ENCODE measurements around the gene SLC15A2. TPM values are rescaled to one million over a fixed set of nuclear protein-coding genes. Genes with fewer than 3 reads are reported as not detected.
"Not testable (repeated sequence)": the region's sequence is repeated elsewhere in the genome, so short reads cannot be mapped to it uniquely, and the experiment has no call there.

Gene SLC15A2
- total RNA-seq, 2 experiments from 2014 or later: 0.53 to 0.59 TPM

DNA sequence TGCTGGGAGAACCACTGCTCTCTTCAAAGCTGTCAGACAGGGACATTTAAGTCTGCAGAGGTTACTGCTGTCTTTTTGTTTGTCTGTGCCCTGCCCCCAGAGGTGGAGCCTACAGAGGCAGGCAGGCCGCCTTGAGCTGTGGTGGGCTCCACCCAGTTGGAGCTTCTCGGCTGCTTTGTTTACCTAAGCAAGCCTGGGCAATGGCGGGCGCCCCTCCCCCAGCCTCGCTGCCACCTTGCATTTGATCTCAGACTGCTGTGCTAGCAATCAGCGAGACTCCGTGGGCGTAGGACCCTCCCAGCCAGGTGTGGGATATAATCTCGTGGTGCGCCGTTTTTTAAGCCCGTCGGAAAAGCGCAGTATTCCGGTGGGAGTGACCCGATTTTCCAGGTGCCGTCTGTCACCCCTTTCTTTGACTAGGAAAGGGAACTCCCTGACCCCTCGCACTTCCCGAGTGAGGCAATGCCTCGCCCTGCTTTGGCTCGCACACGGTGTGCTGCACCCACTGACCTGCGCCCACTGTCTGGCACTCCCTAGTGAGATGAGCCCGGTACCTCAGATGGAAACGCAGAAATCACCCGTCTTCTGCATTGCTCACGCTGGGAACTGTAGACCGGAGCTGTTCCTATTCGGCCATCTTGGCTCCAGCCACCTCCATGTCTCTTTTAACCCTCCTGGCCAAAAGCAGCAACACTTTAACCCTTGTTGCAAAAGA is 44.1 kb downstream of the SLC15A2 start:
- H3K27me3 Mint-ChIP-seq; POLR2A ChIA-PET; ATAC-seq; DNase-seq; H3K4me3 Mint-ChIP-seq; H3K4me1 Mint-ChIP-seq; H3K27ac Mint-ChIP-seq; H3K9me3 Mint-ChIP-seq (ENCODE audit: low read depth); CTCF ChIA-PET; intact Hi-C loops (cut with DNase I, micrococcal nuclease): not testable (repeated sequence)
- peaks cover 11% of the 10 kb centered on the region for H3K36me3 Mint-ChIP-seq (ENCODE audit: low read depth)

DNA sequence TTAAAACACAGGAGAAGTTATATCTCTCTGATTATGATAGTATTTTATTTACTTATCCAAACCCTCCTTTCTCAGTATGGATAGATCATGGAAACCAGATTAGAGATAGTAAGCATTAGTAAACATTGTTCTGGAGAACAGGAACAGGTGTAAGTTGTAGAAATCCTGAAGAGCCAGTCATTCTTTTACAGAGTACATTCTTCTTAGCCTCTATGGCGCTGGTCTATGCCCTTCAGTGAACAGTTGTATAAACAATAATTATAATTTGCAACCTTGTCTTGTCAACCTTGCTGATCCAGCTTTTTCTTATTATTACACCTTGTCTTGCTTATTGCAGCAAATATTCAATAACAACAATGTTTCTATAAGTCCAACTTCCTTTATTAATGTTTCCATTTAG is 47.4 kb downstream of the SLC15A2 start:
- H3K27ac Mint-ChIP-seq: no peak overlapping the region
- no peak for ATAC-seq
- H3K4me3 Mint-ChIP-seq: no peak overlapping the region
- H3K9me3 Mint-ChIP-seq (ENCODE audit: low read depth): no peaks in the 10 kb centered on the region
- H3K4me1 Mint-ChIP-seq: no peaks in the 10 kb centered on the region
- ChIA-PET POLR2A (no interaction called here), CTCF (no interaction called here)
- intact Hi-C loops (cut with DNase I, micrococcal nuclease): no loop called here
- no peaks in the 10 kb centered on the region for H3K27me3 Mint-ChIP-seq
- no peak for DNase-seq
- peaks cover 7% of the 10 kb centered on the region for H3K36me3 Mint-ChIP-seq (ENCODE audit: low read depth)

- Mint-ChIP-seq H3K36me3 (ENCODE audit: low read depth) (peaks cover 7% of the 10 kb centered on the region), H3K27ac (no peak overlapping the region), H3K4me1 (no peaks in the 10 kb centered on the region), H3K9me3 (ENCODE audit: low read depth) (no peaks in the 10 kb centered on the region), H3K4me3 (no peak overlapping the region), H3K27me3 (no peaks in the 10 kb centered on the region)
- DNase-seq: no peak
- CTCF ChIA-PET: no interaction called here
- intact Hi-C loops (cut with DNase I, micrococcal nuclease): no loop called here
- no peak for ATAC-seq
- POLR2A ChIA-PET: no interaction called here
These were observed 48.0 kb downstream of the SLC15A2 start for GRCh38 chr3:121942116-121942786.

- Mint-ChIP-seq H3K4me1 (no peaks in the 10 kb centered on the region), H3K27me3 (no peaks in the 10 kb centered on the region), H3K27ac (no peak overlapping the region), H3K9me3 (ENCODE audit: low read depth) (no peaks in the 10 kb centered on the region), H3K36me3 (ENCODE audit: low read depth) (peaks cover 6% of the 10 kb centered on the region), H3K4me3 (no peak overlapping the region)
- DNase-seq: no peak
- ChIA-PET CTCF (interaction anchor here (1.0 kb wide), 1 partner anchor 46 kb away, joined by 4 read pairs; no protein-coding TSS in a partner anchor), POLR2A (no interaction called here)
- intact Hi-C loops (cut with DNase I, micrococcal nuclease): no loop called here
- no peak for ATAC-seq
These were observed 49.2 kb downstream of the SLC15A2 start for GRCh38 chr3:121943431-121943830.

DNA sequence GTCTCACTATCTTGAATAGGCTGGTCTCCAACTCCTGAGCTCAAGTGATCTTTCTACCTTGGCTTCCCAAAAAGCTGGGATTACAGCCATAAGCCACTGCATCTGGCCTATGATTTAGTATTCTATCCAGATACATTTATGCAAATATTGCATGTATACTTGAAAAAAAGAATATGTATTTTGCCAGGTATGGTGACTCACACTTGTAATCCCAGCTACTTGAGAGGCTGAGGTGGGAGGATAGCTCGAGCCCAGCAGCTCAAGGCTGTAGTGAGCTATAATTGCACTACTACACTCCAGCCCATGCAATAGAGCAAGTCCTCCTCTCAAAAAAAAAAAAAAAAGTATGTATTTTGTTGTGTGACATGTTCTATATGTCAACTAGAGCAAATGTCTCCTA is 54.4 kb downstream of the SLC15A2 start:
- H3K36me3 Mint-ChIP-seq (ENCODE audit: low read depth): peaks cover 14% of the 10 kb centered on the region
- peaks cover 9% of the 10 kb centered on the region for H3K9me3 Mint-ChIP-seq (ENCODE audit: low read depth)
- H3K27me3 Mint-ChIP-seq: no peaks in the 10 kb centered on the region
- no peak overlapping the region for H3K27ac Mint-ChIP-seq
- CTCF ChIA-PET: no interaction called here
- DNase-seq: no peak
- H3K4me1 Mint-ChIP-seq: no peaks in the 10 kb centered on the region
- intact Hi-C loops (cut with DNase I, micrococcal nuclease): no loop called here
- POLR2A ChIA-PET: no interaction called here
- H3K4me3 Mint-ChIP-seq: no peak overlapping the region
- no peak for ATAC-seq

DNA sequence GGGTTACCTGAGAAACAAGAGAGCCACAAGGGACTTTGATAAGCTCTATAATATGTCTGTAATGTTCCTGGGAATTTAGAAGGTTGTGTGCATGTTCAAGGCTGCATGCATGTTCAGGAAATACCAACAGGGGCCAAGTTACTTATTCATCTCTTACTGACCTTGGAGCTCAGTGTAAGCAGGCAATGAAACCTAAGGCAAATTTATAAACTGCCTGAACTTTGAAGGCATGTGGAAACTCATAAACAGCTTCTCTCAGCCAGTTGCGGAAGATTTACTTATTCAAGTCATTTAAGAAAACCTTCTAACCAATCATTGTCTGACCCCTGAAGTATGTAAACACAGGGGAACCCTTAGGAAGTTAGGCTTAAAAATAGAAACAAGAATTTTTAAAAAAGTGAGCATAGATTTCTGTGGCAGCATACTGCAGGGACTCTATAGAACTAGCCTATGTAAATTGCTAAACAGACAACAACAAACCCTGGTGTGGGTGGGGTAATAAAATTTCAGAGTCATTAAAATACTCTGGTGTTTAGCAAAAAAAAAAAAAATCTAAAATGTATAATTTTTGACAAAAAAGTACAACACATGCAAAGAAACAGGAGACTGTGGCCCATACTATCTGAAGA is 57.2 kb downstream of the SLC15A2 start:
- H3K4me3 Mint-ChIP-seq: no peak overlapping the region
- peaks cover 17% of the 10 kb centered on the region for H3K36me3 Mint-ChIP-seq (ENCODE audit: low read depth)
- no peak for DNase-seq
- no peak for ATAC-seq
- H3K4me1 Mint-ChIP-seq: no peaks in the 10 kb centered on the region
- intact Hi-C loops (cut with DNase I, micrococcal nuclease): no loop called here
- ChIA-PET POLR2A (no interaction called here), CTCF (interaction anchor here (0.6 to 0.7 kb wide), 2 partner anchors 14 to 34 kb away, joined by 3 to 4 read pairs; no protein-coding TSS in a partner anchor)
- H3K27ac Mint-ChIP-seq: no peak overlapping the region
- no peaks in the 10 kb centered on the region for H3K27me3 Mint-ChIP-seq
- peaks cover 9% of the 10 kb centered on the region for H3K9me3 Mint-ChIP-seq (ENCODE audit: low read depth)

- ChIA-PET CTCF (no interaction called here), POLR2A (no interaction called here)
- no peak for ATAC-seq
- Mint-ChIP-seq H3K4me3 (no peak overlapping the region), H3K27ac (no peak overlapping the region), H3K36me3 (ENCODE audit: low read depth) (peaks cover 15% of the 10 kb centered on the region), H3K27me3 (no peaks in the 10 kb centered on the region), H3K4me1 (no peaks in the 10 kb centered on the region), H3K9me3 (ENCODE audit: low read depth) (peaks cover 11% of the 10 kb centered on the region)
- intact Hi-C loops (cut with DNase I, micrococcal nuclease): no loop called here
- DNase-seq: no peak
These were observed 62.2 kb downstream of the SLC15A2 start for GRCh38 chr3:121956363-121956762.

- no peak overlapping the region for H3K27ac Mint-ChIP-seq
- DNase-seq: no peak
- ChIA-PET CTCF (no interaction called here), POLR2A (no interaction called here)
- no peak overlapping the region for H3K4me3 Mint-ChIP-seq
- H3K27me3 Mint-ChIP-seq: no peaks in the 10 kb centered on the region
- H3K36me3 Mint-ChIP-seq (ENCODE audit: low read depth): peaks cover 10% of the 10 kb centered on the region
- no peak for ATAC-seq
- H3K9me3 Mint-ChIP-seq (ENCODE audit: low read depth): peaks cover 2% of the 10 kb centered on the region
- intact Hi-C loops (cut with DNase I, micrococcal nuclease): no loop called here
- no peaks in the 10 kb centered on the region for H3K4me1 Mint-ChIP-seq
These were observed 63.6 kb downstream of the SLC15A2 start for GRCh38 chr3:121957674-121958415.

GRCh38 chr3:121958801-121959200 is 64.6 kb downstream of the SLC15A2 start:
- Mint-ChIP-seq H3K27ac (no peak overlapping the region), H3K9me3 (ENCODE audit: low read depth) (peaks cover 2% of the 10 kb centered on the region), H3K4me3 (no peak overlapping the region), H3K36me3 (ENCODE audit: low read depth) (peaks cover 10% of the 10 kb centered on the region), H3K27me3 (no peaks in the 10 kb centered on the region), H3K4me1 (no peaks in the 10 kb centered on the region)
- ATAC-seq: no peak
- ChIA-PET CTCF (no interaction called here), POLR2A (no interaction called here)
- DNase-seq: no peak
- intact Hi-C loops (cut with DNase I, micrococcal nuclease): no loop called here

DNA sequence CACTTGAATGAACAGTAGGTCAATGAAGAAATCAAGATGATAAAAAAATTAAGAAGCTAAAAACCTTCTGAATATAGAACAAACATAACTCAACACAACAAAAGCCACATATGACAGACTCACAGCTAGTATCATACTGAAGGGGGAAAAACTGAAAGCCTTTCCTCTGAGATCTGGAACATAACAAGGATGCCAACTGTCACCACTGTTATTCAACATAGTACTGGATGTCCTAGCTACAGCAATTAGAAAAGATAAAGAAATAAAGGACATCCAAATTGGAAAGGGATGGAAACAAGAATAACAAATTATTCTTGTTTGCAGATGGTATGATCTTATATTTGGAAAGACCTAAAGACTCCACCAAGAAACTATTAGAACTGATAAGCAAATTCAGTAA is 67.1 kb downstream of the SLC15A2 start:
- Mint-ChIP-seq H3K9me3 (ENCODE audit: low read depth) (peaks cover 2% of the 10 kb centered on the region), H3K27ac (no peak overlapping the region), H3K4me1 (no peaks in the 10 kb centered on the region), H3K27me3 (no peaks in the 10 kb centered on the region), H3K36me3 (ENCODE audit: low read depth) (peaks cover 7% of the 10 kb centered on the region), H3K4me3 (no peak overlapping the region)
- intact Hi-C loops (cut with DNase I, micrococcal nuclease): no loop called here
- POLR2A ChIA-PET: no interaction called here
- CTCF ChIA-PET: no interaction called here
- ATAC-seq (no peak), DNase-seq (no peak)

DNA sequence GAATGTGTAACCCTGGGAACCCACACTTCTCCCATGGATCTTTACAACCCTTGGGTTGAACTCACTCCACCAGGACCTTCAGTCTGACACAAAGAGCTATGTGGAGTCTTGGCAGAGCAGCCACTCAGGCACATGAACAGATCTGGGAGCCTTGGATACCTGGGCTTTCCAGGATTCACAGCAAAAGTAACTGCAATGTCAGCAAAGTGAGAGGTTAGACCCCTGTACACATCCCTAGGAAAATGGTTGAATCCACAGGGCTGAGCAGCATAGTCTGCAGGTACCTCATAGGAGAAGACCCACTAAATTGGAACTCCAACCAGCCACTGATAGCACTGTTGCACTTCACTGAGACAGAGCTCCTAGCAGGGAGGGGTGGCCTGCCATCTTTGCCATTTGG is 68.2 kb downstream of the SLC15A2 start:
- intact Hi-C loops (cut with DNase I, micrococcal nuclease): no loop called here
- Mint-ChIP-seq H3K27ac (no peak overlapping the region), H3K36me3 (ENCODE audit: low read depth) (no peaks in the 10 kb centered on the region), H3K4me1 (no peaks in the 10 kb centered on the region), H3K9me3 (ENCODE audit: low read depth) (no peaks in the 10 kb centered on the region), H3K27me3 (no peaks in the 10 kb centered on the region), H3K4me3 (no peak overlapping the region)
- ATAC-seq: no peak
- no peak for DNase-seq
- ChIA-PET POLR2A (no interaction called here), CTCF (no interaction called here)

- POLR2A ChIA-PET: no interaction called here
- intact Hi-C loops (cut with DNase I, micrococcal nuclease): no loop called here
- Mint-ChIP-seq H3K4me1 (no peaks in the 10 kb centered on the region), H3K9me3 (ENCODE audit: low read depth) (peaks cover 1% of the 10 kb centered on the region), H3K36me3 (ENCODE audit: low read depth) (no peaks in the 10 kb centered on the region), H3K27me3 (no peaks in the 10 kb centered on the region), H3K4me3 (no peak overlapping the region), H3K27ac (no peak overlapping the region)
- no peak for DNase-seq
- no peak for ATAC-seq
- CTCF ChIA-PET: no interaction called here
These were observed 69.4 kb downstream of the SLC15A2 start for GRCh38 chr3:121963608-121964007.

All from activated CD4-positive, alpha-beta T cell treated with anti-CD3 and anti-CD28 coated beads for 36 hours (primary cell).